Measurements from ENCODE around the gene FAM83F.

Gene FAM83F

DNA sequence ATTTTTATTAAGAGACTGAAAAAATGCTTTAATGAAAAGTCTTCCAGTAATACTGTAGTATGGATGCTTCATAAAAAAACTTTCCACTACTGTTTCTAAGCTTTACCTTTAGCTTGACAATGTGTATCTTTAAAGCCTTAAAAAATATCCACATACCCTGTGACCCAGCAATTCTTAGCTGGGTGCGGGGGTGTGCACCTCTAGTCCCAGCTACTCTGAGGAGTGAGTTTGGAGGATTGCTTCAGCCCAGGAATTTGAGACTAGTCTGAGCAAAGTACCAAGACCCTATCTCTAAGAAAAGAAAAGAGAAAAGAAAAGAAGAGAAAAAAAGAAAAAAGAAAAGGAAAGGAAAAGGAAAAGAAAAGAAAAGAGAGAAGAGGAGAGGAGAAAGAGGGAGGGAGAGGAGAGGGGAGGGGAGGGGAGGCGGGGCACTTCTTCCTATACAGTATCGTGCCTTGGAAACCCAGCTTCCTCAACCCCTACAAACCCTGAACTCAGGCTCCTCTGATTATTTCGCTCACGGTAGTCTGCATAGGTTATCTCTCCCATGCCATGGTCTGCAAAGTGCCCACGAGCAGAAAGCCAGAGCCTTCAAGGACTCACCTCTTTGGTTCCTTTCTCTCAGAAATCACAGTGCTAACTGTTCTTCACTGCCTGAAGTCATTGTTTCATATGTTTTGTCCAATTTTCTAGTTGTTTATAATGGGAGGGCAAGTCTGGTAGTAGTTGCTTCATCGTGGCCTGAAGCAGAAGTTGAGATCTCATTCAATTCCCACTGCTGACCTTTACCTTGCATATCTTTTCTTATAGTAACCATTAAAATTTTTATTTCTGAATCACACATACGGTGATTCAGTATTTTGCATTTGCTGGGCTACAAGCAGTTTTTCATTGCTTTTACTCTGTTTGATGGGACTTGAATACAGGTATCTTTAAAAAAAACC is 82.2 kb downstream of the FAM83F start:
- DNase-seq, result no peak

DNA sequence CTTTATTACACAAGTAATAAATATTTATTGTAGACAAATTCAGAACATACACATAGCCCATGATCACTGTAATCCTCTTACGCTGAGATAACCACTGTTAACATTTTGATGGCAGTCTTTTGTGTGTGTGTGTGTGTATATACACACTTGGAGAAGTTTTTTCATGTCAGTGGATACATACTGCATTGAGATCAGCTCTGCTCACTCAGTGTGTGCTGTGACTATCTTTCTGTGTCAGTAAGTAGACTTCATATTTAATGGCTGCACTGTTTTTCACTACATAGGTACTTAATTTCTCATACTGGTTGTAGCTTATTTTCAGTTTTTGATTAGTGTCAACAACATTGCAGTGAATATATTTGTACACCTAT is 82.9 kb downstream of the FAM83F start:
- DNase-seq, result no peak

DNA sequence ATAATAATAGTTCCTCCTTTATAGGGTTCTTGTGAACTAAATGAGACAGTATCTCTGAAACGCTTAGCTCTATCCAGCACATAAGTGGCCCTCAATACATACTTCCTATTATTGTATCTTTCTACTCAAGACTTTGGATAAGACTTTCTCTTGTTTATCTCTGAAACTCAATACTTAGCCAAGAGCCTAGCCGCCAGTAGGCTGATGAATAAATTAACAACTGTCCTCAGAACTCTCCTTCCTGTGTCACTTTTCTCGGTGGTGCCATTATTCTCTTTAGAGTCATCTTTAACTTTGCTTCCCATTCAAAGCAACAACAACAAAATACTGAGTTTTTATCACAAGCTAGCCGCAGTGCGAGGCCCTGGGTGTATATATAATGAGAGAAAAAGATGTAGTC is 86.9 kb downstream of the FAM83F start:
- no peak for DNase-seq

DNA sequence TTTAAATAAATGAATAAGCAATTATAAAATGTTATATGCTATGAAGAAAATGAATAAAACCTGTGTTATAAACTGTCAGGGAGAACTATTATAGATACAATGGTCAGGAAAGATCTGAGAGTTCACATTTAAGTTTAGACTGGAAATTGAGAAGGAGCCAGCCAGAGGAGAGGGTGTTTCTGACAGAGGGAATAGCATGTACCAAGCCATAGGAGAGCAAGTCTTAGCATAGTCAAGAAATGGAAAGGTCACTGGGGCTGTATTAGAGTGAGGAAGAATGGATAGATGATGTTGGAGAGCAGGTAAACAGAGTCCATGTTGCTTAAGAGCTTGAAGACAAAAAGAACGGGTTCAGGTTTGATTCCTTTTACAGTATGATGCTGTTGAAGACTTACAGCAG is 87.4 kb downstream of the FAM83F start:
- no peak for DNase-seq

DNA sequence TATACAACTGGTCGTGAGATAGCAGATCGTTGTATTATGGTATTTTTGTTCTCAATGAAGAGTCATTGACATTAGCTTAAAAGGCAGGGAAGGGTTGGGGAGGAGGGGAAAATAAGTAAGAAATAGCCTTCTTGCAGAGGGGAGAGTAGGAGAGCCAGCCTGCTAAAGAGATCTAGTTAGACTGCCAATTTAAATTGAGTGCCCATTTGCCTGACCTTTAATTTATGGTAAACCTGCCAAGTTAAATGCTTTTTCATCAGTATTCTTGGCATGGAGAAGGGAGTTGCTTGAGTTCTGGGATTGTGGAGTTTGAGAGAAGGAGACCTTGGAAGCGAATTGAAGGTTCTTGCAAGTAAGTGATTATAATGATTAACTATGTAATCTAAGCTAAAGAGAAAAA is 89.0 kb downstream of the FAM83F start:
- DNase-seq, result no peak

DNA sequence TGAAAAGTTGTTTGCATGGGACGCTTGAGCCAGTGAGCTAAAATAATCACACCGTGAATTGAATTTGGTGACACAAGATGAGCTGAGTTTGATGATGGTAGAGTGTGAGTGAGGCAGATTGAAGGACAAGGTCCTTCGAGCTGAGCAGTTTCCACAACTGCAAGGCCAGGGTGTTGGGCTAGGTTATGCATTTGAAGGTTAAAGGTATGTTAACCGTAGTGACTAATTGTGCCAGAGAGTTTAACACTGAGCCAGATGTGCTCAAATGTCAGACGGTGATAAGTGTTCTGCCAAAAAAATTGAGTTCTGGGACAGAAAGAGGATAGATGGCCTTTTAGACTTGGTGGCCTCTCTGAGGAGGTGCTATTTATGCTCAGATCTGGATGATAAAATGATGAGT is 89.5 kb downstream of the FAM83F start:
- DNase-seq, result no peak

DNA sequence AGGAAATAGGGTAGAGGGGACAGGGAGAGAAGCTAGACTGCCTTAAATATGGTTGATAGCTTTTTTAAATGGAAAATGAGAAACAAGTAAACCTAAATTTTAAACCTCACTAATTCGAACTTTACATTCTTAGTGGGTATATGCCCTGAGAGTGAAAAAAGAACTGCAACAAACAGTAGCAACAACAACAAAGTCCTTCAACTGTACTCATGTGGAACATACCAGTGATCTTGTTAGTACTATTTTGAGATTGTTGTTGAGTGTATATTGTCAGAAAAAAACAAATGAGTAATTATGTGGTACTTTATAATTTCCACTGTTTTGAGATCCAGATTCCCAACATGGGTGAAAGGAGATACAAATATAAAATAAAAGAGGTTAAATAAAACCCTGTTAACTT is 94.1 kb downstream of the FAM83F start:
- no peak for DNase-seq

Data from activated CD4-positive, alpha-beta T cell treated with anti-CD3 and anti-CD28 coated beads, Interleukin-2, amount 50 U/mL, for 48 hours (primary cell).